CD14-positive monocyte (primary cell): ENCODE results near the gene MKI67. TPM values are rescaled to one million over a fixed set of nuclear protein-coding genes. Genes with fewer than 3 reads are reported as not detected.

ENCODE experiments used
- DNase-seq, 3 donors: peaks; one replicate each; pipeline ENCODE4 v3.0.0-alpha.2; 2011 to 2022
- H2AFZ ChIP-seq: 2 replicates; pipeline ENCODE4 v1.6.0; 2012; ENCODE audit warnings: mild to moderate bottlenecking, low read depth, low read length, inconsistent platforms; ENCODE audit not compliant: insufficient read depth, poor library complexity, severe bottlenecking
- H3K27ac ChIP-seq, 2 donors: 1 replicate in 1 of 2; 2 replicates in 1 of 2; pipeline ENCODE4 v1.5.1; 2012 to 2013; ENCODE audit warnings: low read length in 2 of 2, control low read depth in 1 of 2, inconsistent platforms in 1 of 2, low read depth in 1 of 2, mild to moderate bottlenecking in 1 of 2
- H3K27me3 ChIP-seq, 2 donors: one replicate each; pipeline versions ENCODE4 v1.6.0 to v1.6.1; 2011 to 2013; ENCODE audit warnings: low read length in 2 of 2; ENCODE audit not compliant: control insufficient read depth in 2 of 2, insufficient read depth in 2 of 2
- H3K36me3 ChIP-seq, 2 donors: replicated peaks in 1 of 2; 1 replicate in 1 of 2; 2 replicates in 1 of 2; pipeline versions ENCODE4 v1.5.1 to v1.6.1; 2012 to 2013; ENCODE audit warnings: low read length in 2 of 2, control low read depth in 1 of 2, inconsistent platforms in 1 of 2, mild to moderate bottlenecking in 1 of 2; ENCODE audit not compliant: insufficient read depth in 2 of 2, control insufficient read depth in 1 of 2
- H3K4me1 ChIP-seq, 2 donors: 1 replicate in 1 of 2; 2 replicates in 1 of 2; pipeline versions ENCODE4 v1.5.1 to v1.6.1; 2012 to 2013; ENCODE audit warnings: low read length in 2 of 2, control low read depth in 1 of 2, inconsistent platforms in 1 of 2, mild to moderate bottlenecking in 1 of 2, moderate library complexity in 1 of 2; ENCODE audit not compliant: insufficient read depth in 2 of 2, control insufficient read depth in 1 of 2
- H3K4me2 ChIP-seq: replicated peaks from 2 replicates; pipeline ENCODE3; 2012; ENCODE audit warnings: low read length, moderate library complexity, mild to moderate bottlenecking; ENCODE audit not compliant: poor library complexity, severe bottlenecking; ENCODE audit errors: extremely low read depth
- H3K4me3 ChIP-seq, 3 experiments: fragments of 200-600 bp in 1 of 3; sonication (generic) in 1 of 3; replicated peaks in 1 of 3; 1 replicate in 2 of 3; 2 replicates in 1 of 3; pipeline ENCODE4 v1.5.1; 2011 to 2013; ENCODE audit warnings: low read length in 3 of 3, mild to moderate bottlenecking in 3 of 3, control low read depth in 2 of 3, low read depth in 2 of 3, inconsistent platforms in 1 of 3, moderate library complexity in 1 of 3
- H3K79me2 ChIP-seq: 2 replicates; pipeline ENCODE4 v1.6.0; 2012; ENCODE audit warnings: mild to moderate bottlenecking, control low read depth, inconsistent platforms, low read length, moderate library complexity; ENCODE audit not compliant: insufficient read depth
- H3K9ac ChIP-seq: 2 replicates; pipeline ENCODE4 v1.6.0; 2017; ENCODE audit warnings: low read length, mild to moderate bottlenecking; ENCODE audit not compliant: insufficient read depth, poor library complexity, severe bottlenecking
- H3K9me3 ChIP-seq, 2 donors: replicated peaks in 1 of 2; 1 replicate in 1 of 2; 2 replicates in 1 of 2; pipeline versions ENCODE4 v1.5.1 to v1.6.1; 2012 to 2013; ENCODE audit warnings: low read length in 2 of 2, control low read depth in 1 of 2; ENCODE audit not compliant: control insufficient read depth in 1 of 2, insufficient read depth in 1 of 2
- H4K20me1 ChIP-seq: 2 replicates; pipeline ENCODE4 v1.6.0; 2012; ENCODE audit warnings: mild to moderate bottlenecking, low read length, control low read depth, moderate library complexity; ENCODE audit not compliant: insufficient read depth
- H3K27ac Mint-ChIP-seq, 7 donors: one replicate each; pipeline ENCODE4 v1.8.0; 2020; ENCODE audit warnings: mild to moderate bottlenecking in 7 of 7, mixed read lengths in 7 of 7, moderate library complexity in 6 of 7, inconsistent platforms in 2 of 7
- H3K27me3 Mint-ChIP-seq, 3 donors: one replicate each; pipeline ENCODE4 v1.8.0; 2021 to 2022; ENCODE audit warnings: low read depth in 3 of 3, mild to moderate bottlenecking in 3 of 3, mixed read lengths in 3 of 3, moderate library complexity in 3 of 3, inconsistent platforms in 1 of 3
- H3K36me3 Mint-ChIP-seq, 2 donors: one replicate each; pipeline ENCODE4 v1.8.0; 2020; ENCODE audit warnings: mixed read lengths in 2 of 2, inconsistent platforms in 1 of 2, mild to moderate bottlenecking in 1 of 2
- H3K4me1 Mint-ChIP-seq: one replicate; pipeline ENCODE4 v1.8.0; 2020; ENCODE audit warnings: mild to moderate bottlenecking, mixed read lengths
- H3K4me3 Mint-ChIP-seq, 2 donors: one replicate each; pipeline ENCODE4 v1.8.0; 2020; ENCODE audit warnings: mild to moderate bottlenecking in 2 of 2, mixed read lengths in 2 of 2, moderate library complexity in 1 of 2
- H3K9me3 Mint-ChIP-seq, 7 donors: one replicate each; pipeline ENCODE4 v1.8.0; 2020 to 2022; ENCODE audit warnings: mixed read lengths in 7 of 7, mild to moderate bottlenecking in 6 of 7, moderate library complexity in 6 of 7, inconsistent platforms in 2 of 7
- CTCF ChIP-seq: fragments of 200-600 bp; IDR thresholded peaks from one replicate; pipeline ENCODE4 v1.8.0; 2022; ENCODE audit warnings: antibody characterized with exemption, mild to moderate bottlenecking
- WGBS: methylation state at CpG from one replicate; pipeline ENCODE4 v1.1.5; 2013; ENCODE audit warnings: missing lambda C conversion rate; ENCODE audit not compliant: insufficient coverage; 5-methylcytosine and 5-hydroxymethylcytosine counted together
- intact Hi-C, 2 donors: fragments of 100-400 bp; cut with micrococcal nuclease; formaldehyde crosslinking; loops; one replicate each; pipeline versions ENCODE4 v1.15.0 to v1.15.1; 2023
- polyA plus RNA-seq, 3 donors: library from polyadenylated mRNA; depleted of rRNA in 1 of 3; unstranded in 2 of 3; stranded (reverse) in 1 of 3; fragments of 300-500 nt in 2 of 3; fragments of >200 nt in 1 of 3; fragmentation: Illumina TruSeq in 2 of 3; gene quantifications; 1 replicate in 2 of 3; 2 replicates in 1 of 3; pipeline ENCODE4 v1.2.3, GENCODE V29; 2012 to 2021

MKI67 gene
- polyA plus RNA-seq, 3 donors = 0.02 to 0.05 TPM; not detected in 1

GRCh38 chr10:128144547-128144946, 18.3 kb upstream of the MKI67 start:
- H2AFZ ChIP-seq = no peak overlapping the region
- peaks cover 0 to 6% of the 10 kb centered on the region in 2 donors for H3K27me3 ChIP-seq
- no CpG with 5 or more reads among the region's 1 CpG for WGBS
- peaks cover 0 to 2% of the 10 kb centered on the region in 2 donors for H3K9me3 ChIP-seq
- no peak overlapping the region for H3K27ac ChIP-seq
- H4K20me1 ChIP-seq = no peaks in the 10 kb centered on the region
- H3K27me3 Mint-ChIP-seq = peaks cover 3 to 16% (median 14%) of the 10 kb centered on the region in 3 donors
- peaks cover 0 to 4% of the 10 kb centered on the region in 2 donors for H3K4me1 ChIP-seq
- H3K9ac ChIP-seq = no peak overlapping the region
- no peak overlapping the region for H3K4me3 Mint-ChIP-seq
- peak overlapping the region in 1 of 7 donors; percentile 66 for H3K27ac Mint-ChIP-seq
- no peaks in the 10 kb centered on the region for H3K36me3 ChIP-seq
- peaks cover 0 to 6% (median 4%) of the 10 kb centered on the region in 7 donors for H3K9me3 Mint-ChIP-seq
- no peaks in the 10 kb centered on the region for H3K36me3 Mint-ChIP-seq
- no peaks in the 10 kb centered on the region for H3K79me2 ChIP-seq
- intact Hi-C loops = no loop called here
- no peak overlapping the region for H3K4me2 ChIP-seq
- no peak for TF ChIP-seq CTCF
- no peak for DNase-seq
- H3K4me1 Mint-ChIP-seq = peaks cover 5% of the 10 kb centered on the region
- no peak overlapping the region for H3K4me3 ChIP-seq

- DNase-seq = no peak
- H2AFZ ChIP-seq = no peak overlapping the region
- peaks cover 0 to 2% of the 10 kb centered on the region in 2 donors for H3K9me3 ChIP-seq
- peak overlapping the region in 1 of 7 donors; percentile 57 for H3K27ac Mint-ChIP-seq
- H4K20me1 ChIP-seq = no peaks in the 10 kb centered on the region
- H3K79me2 ChIP-seq = no peaks in the 10 kb centered on the region
- H3K4me2 ChIP-seq = no peak overlapping the region
- H3K36me3 ChIP-seq = no peaks in the 10 kb centered on the region
- peaks cover 3 to 7% (median 6%) of the 10 kb centered on the region in 3 donors for H3K27me3 Mint-ChIP-seq
- H3K27me3 ChIP-seq = no peaks in the 10 kb centered on the region
- H3K27ac ChIP-seq = no peak overlapping the region
- no peak overlapping the region for H3K4me3 Mint-ChIP-seq
- WGBS = 100% methylated on average over 1 of the region's 2 CpGs
- no peaks in the 10 kb centered on the region for H3K4me1 ChIP-seq
- no peak for TF ChIP-seq CTCF
- H3K4me1 Mint-ChIP-seq = peaks cover 3% of the 10 kb centered on the region
- H3K9ac ChIP-seq = no peak overlapping the region
- no peak overlapping the region for H3K4me3 ChIP-seq
- intact Hi-C loops = no loop called here
- H3K36me3 Mint-ChIP-seq = no peaks in the 10 kb centered on the region
- peaks cover 0 to 6% (median 4%) of the 10 kb centered on the region in 7 donors for H3K9me3 Mint-ChIP-seq
Measured at GRCh38 chr10:128143531-128143930, 17.3 kb upstream of the MKI67 start.
